ENCODE data around the gene AREL1. TPM values are rescaled to one million over a fixed set of nuclear protein-coding genes. Genes with fewer than 3 reads are reported as not detected.

AREL1 gene
- total and polyA plus RNA-seq, 10 of the 15 experiments (the other 5 are each of a cell fraction or from before 2014, with no cell fraction given) = 6.2 to 40.4 (median 23.7) TPM

GRCh38 chr14:74697976-74698375, 14.9 kb downstream of the AREL1 start (continued):
- TF ChIP-seq KDM1A (IDR thresholded peaks at IDR 0.05; ENCODE audit: borderline replicate concordance) (no peak), GATAD2B (conservative IDR thresholded peaks at IDR 0.05; ENCODE audit: low read depth) (no peak), BACH1 (IDR thresholded peaks at IDR 0.05; ENCODE audit: borderline replicate concordance) (no peak), ESRRA (IDR thresholded peaks at IDR 0.05; ENCODE audit: low read length) (no peak), EP300 (IDR thresholded peaks at IDR 0.05; ENCODE audit: borderline replicate concordance in 1 of 2, control insufficient read depth in 1 of 2, low read depth in 2 of 2, low read length in 2 of 2) (no peak)

GRCh38 chr14:74697543-74697942, 15.3 kb downstream of the AREL1 start:
- FAIRE-seq (no peak), ATAC-seq (no peak), DNase-seq (ENCODE audit: low read depth, low spot score) (no peak)
- Histone ChIP-seq H3K79me2 (ENCODE audit: control insufficient read depth, insufficient read depth, low read length) (no peaks in the 10 kb centered on the region; the same call in none of the 2 replicates), H3K9ac (ENCODE audit: control insufficient read depth, insufficient read depth, low read length) (no peak overlapping the region), H3K4me3 (no peak overlapping the region), H3K9me3 (replicated peaks; ENCODE audit: control insufficient read depth, insufficient read depth, low read length) (peaks cover 6% of the 10 kb centered on the region; the same call in 1 of the 3 replicates), H2AFZ (ENCODE audit: control insufficient read depth, low read depth, low read length) (no peak overlapping the region), H3K4me1 (ENCODE audit: control insufficient read depth, insufficient read depth, low read length) (no peaks in the 10 kb centered on the region), H4K20me1 (ENCODE audit: control insufficient read depth, insufficient read depth) (no peaks in the 10 kb centered on the region), H3K27ac (ENCODE audit: control insufficient read depth, insufficient read depth) (no peak overlapping the region), H3K36me3 (ENCODE audit: control insufficient read depth in 2 of 2, insufficient read depth in 2 of 2, low read length in 1 of 2) (peaks cover 2 to 8% of the 10 kb centered on the region in 2 experiments; a peak in 3 of 4 replicates), H3K4me2 (ENCODE audit: control insufficient read depth, insufficient read depth) (no peak overlapping the region), H3K27me3 (replicated peaks in 1 of 2; ENCODE audit: control insufficient read depth in 2 of 2, insufficient read depth in 2 of 2, low read length in 1 of 2) (no peaks in the 10 kb centered on the region)
- ChIA-PET CTCF (interaction anchor here (1.0 kb wide), 1 partner anchor 20 kb away, joined by 3 read pairs; no protein-coding TSS in a partner anchor), SMC1A (ENCODE audit: uncharacterized antibody, unreplicated experiment) (no interaction called here), POLR2A (no interaction called here), RAD21 (ENCODE audit: unreplicated experiment) (no interaction called here)
- intact Hi-C loops (cut with micrococcal nuclease; ENCODE audit: unreplicated experiment) (no loop called here), in situ Hi-C loops (cut with MboI) (no loop called here)
- no TSS peak for BruUV-seq (replicated peaks)
- no peak for TF ChIP-seq EED (IDR thresholded peaks at IDR 0.05; ENCODE audit: low read depth)
- no peak for TF ChIP-seq RAD21 (IDR thresholded peaks at IDR 0.05; ENCODE audit: insufficient read depth, low read depth, low read length)
- no peak for TF ChIP-seq SP1 (IDR thresholded peaks at IDR 0.05; ENCODE audit: low read depth, low read length)
- no peak for TF ChIP-seq KAT2A (conservative IDR thresholded peaks at IDR 0.05; ENCODE audit: control insufficient read depth, low read depth, low read length)
- WGBS (ENCODE audit: insufficient coverage, insufficient replicate concordance, low lambda C conversion rate, missing lambda C conversion rate) = 68% methylated on average over 2 of the region's 2 CpGs

Measured in GM12878 (cell line).